ENCODE measurements around the gene ARRDC3.

Gene ARRDC3

GRCh38 chr5:91381239-91381773, 1.8 kb downstream of the ARRDC3 start:
- Histone ChIP-seq H3K27me3 (replicated peaks in 2 of 5; ENCODE audit: control insufficient read depth in 4 of 5, insufficient read depth in 5 of 5, low read length in 4 of 5) (no peaks in the 10 kb centered on the region), H3K36me3 (ENCODE audit: control insufficient read depth in 4 of 4, insufficient read depth in 4 of 4, low read length in 3 of 4) (peaks cover 3 to 12% (median 10%) of the 10 kb centered on the region in 4 experiments), H3K9me3 (ENCODE audit: control extremely low read depth in 1 of 5, control insufficient read depth in 4 of 5, insufficient read depth in 2 of 5, low read depth in 1 of 5, low read length in 4 of 5) (no peaks in the 10 kb centered on the region), H3K4me1 (ENCODE audit: control extremely low read depth in 1 of 4, control insufficient read depth in 4 of 4, insufficient read depth in 4 of 4, low read length in 3 of 4) (peaks cover 10 to 31% (median 20%) of the 10 kb centered on the region in 4 experiments), H3K27ac (ENCODE audit: insufficient read depth in 1 of 2, low read depth in 1 of 2, low read length in 2 of 2, poor library complexity in 1 of 2, severe bottlenecking in 2 of 2) (peak overlapping the region; percentile 96 to 99), H3K4me3 (ENCODE audit: control insufficient read depth in 1 of 7, extremely low read depth in 1 of 7, insufficient read depth in 4 of 7, low read depth in 2 of 7, low read length in 6 of 7) (peak overlapping the region in 6 of 7 experiments; percentile 71 to 99 (median 92))
- no peak for DNase-seq
- 0% methylated on average over 3 of the region's 6 CpGs for WGBS (ENCODE audit: insufficient coverage)
- CTCF ChIA-PET = interaction anchor here (1.0 to 2.1 kb wide), 6 partner anchors 11 to 517 kb away, joined by 3 to 6 read pairs (median 4); no protein-coding TSS in a partner anchor
- POLR2A ChIA-PET = interaction anchor here (0.6 to 1.8 kb wide), 2 partner anchors 41 to 161 kb away, joined by 3 to 4 read pairs; no protein-coding TSS in a partner anchor

- peak overlapping the region; percentile 96 to 99 for H3K27ac ChIP-seq (ENCODE audit: insufficient read depth in 1 of 2, low read depth in 1 of 2, low read length in 2 of 2, poor library complexity in 1 of 2, severe bottlenecking in 2 of 2)
- peak; percentile 93 to 97 (median 96) for DNase-seq
- CTCF ChIA-PET = interaction anchor here (0.9 to 2.1 kb wide), 7 partner anchors 10 to 516 kb away, joined by 3 to 6 read pairs (median 4); no protein-coding TSS in a partner anchor
- peaks cover 3 to 17% (median 10%) of the 10 kb centered on the region in 4 experiments for H3K36me3 ChIP-seq (ENCODE audit: control insufficient read depth in 4 of 4, insufficient read depth in 4 of 4, low read length in 3 of 4)
- peaks cover 10 to 31% (median 20%) of the 10 kb centered on the region in 4 experiments for H3K4me1 ChIP-seq (ENCODE audit: control extremely low read depth in 1 of 4, control insufficient read depth in 4 of 4, insufficient read depth in 4 of 4, low read length in 3 of 4)
- H3K4me3 ChIP-seq (ENCODE audit: control insufficient read depth in 1 of 7, extremely low read depth in 1 of 7, insufficient read depth in 4 of 7, low read depth in 2 of 7, low read length in 6 of 7) = peak overlapping the region; percentile 71 to 99 (median 88)
- H3K9me3 ChIP-seq (ENCODE audit: control extremely low read depth in 1 of 5, control insufficient read depth in 4 of 5, insufficient read depth in 2 of 5, low read depth in 1 of 5, low read length in 4 of 5) = no peaks in the 10 kb centered on the region
- under 1% methylated on average over 40 of the region's 42 CpGs for whole genome bisulfite sequencing (ENCODE audit: insufficient coverage)
- no peaks in the 10 kb centered on the region for H3K27me3 ChIP-seq (replicated peaks in 2 of 5; ENCODE audit: control insufficient read depth in 4 of 5, insufficient read depth in 5 of 5, low read length in 4 of 5)
- POLR2A ChIA-PET = interaction anchor here (0.6 to 1.8 kb wide), 2 partner anchors 42 to 161 kb away, joined by 3 to 4 read pairs; no protein-coding TSS in a partner anchor
Observed at GRCh38 chr5:91380491-91381238, 2.5 kb downstream of the ARRDC3 start.

- DNase-seq = peak; percentile 91 to 97 (median 97)
- 0% methylated on average over 58 of the region's 65 CpGs for WGBS (ENCODE audit: insufficient coverage)
Observed at GRCh38 chr5:91379914-91380490, 3.1 kb downstream of the ARRDC3 start.

GRCh38 chr5:91379246-91379913, 3.7 kb downstream of the ARRDC3 start:
- Histone ChIP-seq H3K4me3 (ENCODE audit: control insufficient read depth in 1 of 7, extremely low read depth in 1 of 7, insufficient read depth in 4 of 7, low read depth in 2 of 7, low read length in 6 of 7) (peak overlapping the region; percentile 61 to 99 (median 89)), H3K27me3 (replicated peaks in 2 of 5; ENCODE audit: control insufficient read depth in 4 of 5, insufficient read depth in 5 of 5, low read length in 4 of 5) (no peaks in the 10 kb centered on the region), H3K9me3 (ENCODE audit: control extremely low read depth in 1 of 5, control insufficient read depth in 4 of 5, insufficient read depth in 2 of 5, low read depth in 1 of 5, low read length in 4 of 5) (no peaks in the 10 kb centered on the region), H3K4me1 (ENCODE audit: control extremely low read depth in 1 of 4, control insufficient read depth in 4 of 4, insufficient read depth in 4 of 4, low read length in 3 of 4) (peaks cover 10 to 27% (median 16%) of the 10 kb centered on the region in 4 experiments), H3K36me3 (ENCODE audit: control insufficient read depth in 4 of 4, insufficient read depth in 4 of 4, low read length in 3 of 4) (peaks cover 9 to 30% (median 17%) of the 10 kb centered on the region in 4 experiments), H3K27ac (ENCODE audit: insufficient read depth in 1 of 2, low read depth in 1 of 2, low read length in 2 of 2, poor library complexity in 1 of 2, severe bottlenecking in 2 of 2) (peak overlapping the region; percentile 97 to 99)
- ChIA-PET POLR2A (interaction anchor here (1.1 kb wide), 1 partner anchor 99 kb away, joined by 3 read pairs; no protein-coding TSS in a partner anchor), CTCF (interaction anchor here (1.8 to 2.1 kb wide), 2 partner anchors 9 to 277 kb away, joined by 6 read pairs; no protein-coding TSS in a partner anchor)
- 0% methylated on average over 5 of the region's 12 CpGs for WGBS (ENCODE audit: insufficient coverage)
- peak in 1 of 3 donors; percentile 11 for DNase-seq

More at GRCh38 chr5:91379914-91380490, 3.1 kb downstream of the ARRDC3 start:
- Histone ChIP-seq H3K4me1 (ENCODE audit: control extremely low read depth in 1 of 4, control insufficient read depth in 4 of 4, insufficient read depth in 4 of 4, low read length in 3 of 4) (peaks cover 10 to 31% (median 20%) of the 10 kb centered on the region in 4 experiments), H3K36me3 (ENCODE audit: control insufficient read depth in 4 of 4, insufficient read depth in 4 of 4, low read length in 3 of 4) (peaks cover 3 to 23% (median 13%) of the 10 kb centered on the region in 4 experiments), H3K4me3 (ENCODE audit: control insufficient read depth in 1 of 7, extremely low read depth in 1 of 7, insufficient read depth in 4 of 7, low read depth in 2 of 7, low read length in 6 of 7) (peak overlapping the region; percentile 78 to 99 (median 89)), H3K27me3 (replicated peaks in 2 of 5; ENCODE audit: control insufficient read depth in 4 of 5, insufficient read depth in 5 of 5, low read length in 4 of 5) (no peaks in the 10 kb centered on the region), H3K9me3 (ENCODE audit: control extremely low read depth in 1 of 5, control insufficient read depth in 4 of 5, insufficient read depth in 2 of 5, low read depth in 1 of 5, low read length in 4 of 5) (no peaks in the 10 kb centered on the region), H3K27ac (ENCODE audit: insufficient read depth in 1 of 2, low read depth in 1 of 2, low read length in 2 of 2, poor library complexity in 1 of 2, severe bottlenecking in 2 of 2) (peak overlapping the region; percentile 97 to 99)
- CTCF ChIA-PET = interaction anchor here (0.9 to 2.1 kb wide), 3 partner anchors 9 to 278 kb away, joined by 3 to 6 read pairs (median 6); no protein-coding TSS in a partner anchor
- POLR2A ChIA-PET = interaction anchor here (1.1 to 1.8 kb wide), 2 partner anchors 99 to 160 kb away, joined by 3 to 4 read pairs; no protein-coding TSS in a partner anchor

- 75% methylated on average over 2 of the region's 5 CpGs for WGBS (ENCODE audit: insufficient coverage)
Observed at GRCh38 chr5:91378752-91379211, 4.3 kb downstream of the ARRDC3 start.

GRCh38 chr5:91374893-91375520, 8.1 kb downstream of the ARRDC3 start:
- no peak for DNase-seq
- H3K36me3 ChIP-seq (ENCODE audit: control insufficient read depth in 4 of 4, insufficient read depth in 4 of 4, low read length in 3 of 4) = peaks cover 32 to 73% (median 48%) of the 10 kb centered on the region in 4 experiments
- H3K4me3 ChIP-seq (ENCODE audit: control insufficient read depth in 1 of 7, extremely low read depth in 1 of 7, insufficient read depth in 4 of 7, low read depth in 2 of 7, low read length in 6 of 7) = no peak overlapping the region
- ChIA-PET POLR2A (no interaction called here), CTCF (interaction anchor here (0.8 kb wide), 1 partner anchor 10 kb away, joined by 3 read pairs; no protein-coding TSS in a partner anchor)
- WGBS (ENCODE audit: insufficient coverage) = 92% methylated on average over 4 of the region's 6 CpGs
- peaks cover 2 to 18% (median 5%) of the 10 kb centered on the region in 4 experiments for H3K4me1 ChIP-seq (ENCODE audit: control extremely low read depth in 1 of 4, control insufficient read depth in 4 of 4, insufficient read depth in 4 of 4, low read length in 3 of 4)
- no peak overlapping the region for H3K27ac ChIP-seq (ENCODE audit: insufficient read depth in 1 of 2, low read depth in 1 of 2, low read length in 2 of 2, poor library complexity in 1 of 2, severe bottlenecking in 2 of 2)
- no peaks in the 10 kb centered on the region for H3K9me3 ChIP-seq (ENCODE audit: control extremely low read depth in 1 of 5, control insufficient read depth in 4 of 5, insufficient read depth in 2 of 5, low read depth in 1 of 5, low read length in 4 of 5)
- H3K27me3 ChIP-seq (replicated peaks in 2 of 5; ENCODE audit: control insufficient read depth in 4 of 5, insufficient read depth in 5 of 5, low read length in 4 of 5) = no peaks in the 10 kb centered on the region

More at GRCh38 chr5:91378752-91379211, 4.3 kb downstream of the ARRDC3 start:
- ChIA-PET POLR2A (no interaction called here), CTCF (interaction anchor here (1.1 to 1.3 kb wide), 2 partner anchors 11 to 67 kb away, joined by 3 to 4 read pairs; no protein-coding TSS in a partner anchor)
- Histone ChIP-seq H3K36me3 (ENCODE audit: control insufficient read depth in 4 of 4, insufficient read depth in 4 of 4, low read length in 3 of 4) (peaks cover 12 to 36% (median 21%) of the 10 kb centered on the region in 4 experiments), H3K4me1 (ENCODE audit: control extremely low read depth in 1 of 4, control insufficient read depth in 4 of 4, insufficient read depth in 4 of 4, low read length in 3 of 4) (peaks cover 6 to 21% (median 11%) of the 10 kb centered on the region in 4 experiments), H3K4me3 (ENCODE audit: control insufficient read depth in 1 of 7, extremely low read depth in 1 of 7, insufficient read depth in 4 of 7, low read depth in 2 of 7, low read length in 6 of 7) (peak overlapping the region in 6 of 7 experiments; percentile 4 to 99 (median 92)), H3K9me3 (ENCODE audit: control extremely low read depth in 1 of 5, control insufficient read depth in 4 of 5, insufficient read depth in 2 of 5, low read depth in 1 of 5, low read length in 4 of 5) (no peaks in the 10 kb centered on the region), H3K27ac (ENCODE audit: insufficient read depth in 1 of 2, low read depth in 1 of 2, low read length in 2 of 2, poor library complexity in 1 of 2, severe bottlenecking in 2 of 2) (peak overlapping the region; percentile 97 to 99), H3K27me3 (replicated peaks in 2 of 5; ENCODE audit: control insufficient read depth in 4 of 5, insufficient read depth in 5 of 5, low read length in 4 of 5) (no peaks in the 10 kb centered on the region)
- peak in 2 of 3 donors; percentile 11 to 12 for DNase-seq
